Endothelial cell of umbilical vein (primary cell): Measurements from ENCODE around the gene SYNGR1. TPM values are rescaled to one million over a fixed set of nuclear protein-coding genes. Genes with fewer than 3 reads are reported as not detected.

ENCODE experiments used
- BruUV-seq: library from RNA; stranded (reverse); fragments of 400-500 nt; replicated peaks from 2 replicates; lab custom pipeline; 2021; lab: Mats Ljungman, UMichigan
- CTCF ChIA-PET: fragments of 300-600, 350-600 bp; sonication (Branson Sonifier 250); formaldehyde crosslinking; loops from one replicate; lab custom pipeline; 2021; ENCODE audit warnings: antibody characterized with exemption, inconsistent platforms; lab: Charles Lee
- POLR2A ChIA-PET: fragments of 300-600, 350-600 bp; sonication (Branson Sonifier 250); formaldehyde crosslinking; loops from one replicate; lab custom pipeline; 2021; ENCODE audit warnings: antibody characterized with exemption, inconsistent platforms; lab: Charles Lee
- DNase-seq: peaks from one replicate; pipeline ENCODE4 v3.0.0-alpha.2; 2011; ENCODE audit warnings: low read depth, low spot score
- FAIRE-seq: peaks from 2 replicates; lab custom pipeline; 2011; peaks lifted over from hg19 to GRCh38; lab: Jason Lieb, UNC
- H2AFZ ChIP-seq: 2 replicates; pipeline ENCODE4 v1.6.0; 2012; ENCODE audit warnings: low read depth, low read length, control low read depth, inconsistent platforms
- H3K27ac ChIP-seq: 2 replicates; pipeline ENCODE4 v1.5.1; 2011; ENCODE audit warnings: low read depth, mild to moderate bottlenecking, control low read depth, low read length, moderate library complexity; ENCODE audit not compliant: insufficient read depth
- H3K27me3 ChIP-seq, 2 experiments: 2 replicates each; pipeline versions ENCODE4 v1.6.0 to v1.6.1; 2011; ENCODE audit warnings: low read length in 2 of 2, mixed read lengths in 1 of 2; ENCODE audit not compliant: control insufficient read depth in 2 of 2, insufficient read depth in 2 of 2
- H3K36me3 ChIP-seq, 2 experiments: 2 replicates in 1 of 2; 3 replicates in 1 of 2; pipeline ENCODE4 v1.5.1; 2011; ENCODE audit warnings: low read length in 2 of 2, mild to moderate bottlenecking in 1 of 2, moderate library complexity in 1 of 2; ENCODE audit not compliant: control insufficient read depth in 2 of 2, insufficient read depth in 2 of 2; ENCODE audit errors: extremely low read depth in 1 of 2
- H3K4me1 ChIP-seq: 3 replicates; pipeline ENCODE4 v1.5.1; 2011; ENCODE audit warnings: mild to moderate bottlenecking, low read length; ENCODE audit not compliant: control insufficient read depth, insufficient read depth; ENCODE audit errors: extremely low read depth
- H3K4me2 ChIP-seq: 2 replicates; pipeline ENCODE4 v1.6.1; 2011; ENCODE audit warnings: low read length, control low read depth, mixed read lengths; ENCODE audit not compliant: insufficient read depth
- H3K4me3 ChIP-seq, 3 experiments: fragments of 200-600 bp in 1 of 3; sonication (generic), shearing (Covaris generic) in 1 of 3; replicated peaks in 1 of 3; 2 replicates each; pipeline ENCODE4 v1.5.1; 2011 to 2016; ENCODE audit warnings: control low read depth in 3 of 3, low read length in 3 of 3, mild to moderate bottlenecking in 2 of 3, inconsistent platforms in 1 of 3, low read depth in 1 of 3, moderate library complexity in 1 of 3; ENCODE audit not compliant: insufficient read depth in 1 of 3
- H3K79me2 ChIP-seq: 2 replicates; pipeline ENCODE4 v1.6.0; 2012; ENCODE audit warnings: low read length, inconsistent platforms; ENCODE audit not compliant: control insufficient read depth, insufficient read depth
- H3K9ac ChIP-seq: replicated peaks from 2 replicates; pipeline ENCODE3; 2011; ENCODE audit warnings: low read length, control low read depth; ENCODE audit not compliant: insufficient read depth; ENCODE audit errors: extremely low read depth
- H3K9me1 ChIP-seq: replicated peaks from 3 replicates; pipeline ENCODE4 v1.6.0; 2011; ENCODE audit warnings: mild to moderate bottlenecking, low read length; ENCODE audit not compliant: control insufficient read depth, insufficient read depth; ENCODE audit errors: extremely low read depth
- H3K9me3 ChIP-seq: replicated peaks from 2 replicates; pipeline ENCODE4 v1.5.1; 2012; ENCODE audit warnings: low read length, inconsistent platforms; ENCODE audit not compliant: control insufficient read depth, insufficient read depth
- H4K20me1 ChIP-seq: replicated peaks from 2 replicates; pipeline ENCODE3; 2011; ENCODE audit warnings: mild to moderate bottlenecking, low read length; ENCODE audit not compliant: control insufficient read depth, insufficient read depth; ENCODE audit errors: extremely low read depth
- EZH2 ChIP-seq: IDR thresholded peaks from 2 replicates; pipeline ENCODE4 v1.6.1; 2012; ENCODE audit warnings: borderline replicate concordance, low read depth, mild to moderate bottlenecking, moderate library complexity, low read length, inconsistent platforms; ENCODE audit not compliant: severe bottlenecking
- FOS ChIP-seq: IDR thresholded peaks from 2 replicates; pipeline ENCODE4 v1.6.1; 2011; ENCODE audit warnings: mild to moderate bottlenecking, low read length, moderate library complexity, borderline replicate concordance; ENCODE audit not compliant: insufficient read depth
- GATA2 ChIP-seq: IDR thresholded peaks from 2 replicates; pipeline ENCODE4 v1.7.0; 2011; ENCODE audit warnings: low read depth, mild to moderate bottlenecking, moderate library complexity, mixed read lengths, low read length; ENCODE audit not compliant: insufficient read length, insufficient read depth
- JUN ChIP-seq: IDR thresholded peaks from 2 replicates; pipeline ENCODE4 v1.6.1; 2011; ENCODE audit warnings: borderline replicate concordance, low read depth; ENCODE audit not compliant: insufficient read length, insufficient read depth
- MYC ChIP-seq: IDR thresholded peaks from one replicate; pipeline ENCODE4 v1.6.1; 2011; ENCODE audit warnings: mild to moderate bottlenecking, low read depth, low read length
- POLR2A ChIP-seq: IDR thresholded peaks from 2 replicates; pipeline ENCODE4 v1.6.1; 2012; ENCODE audit warnings: low read depth, mild to moderate bottlenecking, control low read depth, low read length
- POLR2AphosphoS5 ChIP-seq: IDR thresholded peaks from 2 replicates; pipeline ENCODE4 v1.6.1; 2012; ENCODE audit warnings: low read depth, mild to moderate bottlenecking, control low read depth, low read length, moderate library complexity; ENCODE audit not compliant: insufficient read depth
- dilution Hi-C: fragments of 300-500 bp; cut with MboI; formaldehyde crosslinking; loops from one replicate; pipeline ENCODE4 v1.15.0; 2019; ENCODE audit warnings: low sequenced_read_pairs; ENCODE audit not compliant: extremely low pct_ligation_motif_present
- intact Hi-C: fragments of 100-400 bp; cut with micrococcal nuclease; formaldehyde crosslinking; loops from one replicate; pipeline ENCODE4 v1.10.0; 2022
- polyA plus RNA-seq, 4 experiments: library from polyadenylated mRNA; depleted of rRNA in 3 of 4; stranded (reverse) in 3 of 4; unstranded in 1 of 4; fragments of >200 nt; gene quantifications; 2 replicates each; pipeline versions ENCODE4 v1.2.1 to v1.2.3, GENCODE V29; 2011 to 2012; ENCODE audit warnings: missing spikeins in 1 of 4
- total RNA-seq: library from RNA; stranded (reverse); gene quantifications from 2 replicates; pipeline ENCODE4 v1.2.3, GENCODE V29; 2021
- TF ChIP-seq, protein P1 (sequence below), 2 donors: IDR thresholded peaks; 1 replicate in 1 of 2; 2 replicates in 1 of 2; pipeline ENCODE4 v1.5.1; 2011; ENCODE audit warnings: low read length in 2 of 2, mild to moderate bottlenecking in 2 of 2, moderate library complexity in 2 of 2, control low read depth in 1 of 2, inconsistent platforms in 1 of 2, low read depth in 1 of 2; ENCODE audit not compliant: insufficient read depth in 1 of 2; ENCODE audit errors: extremely low read depth in 1 of 2
- TF ChIP-seq, protein P2 (sequence below): IDR thresholded peaks from 2 replicates; pipeline ENCODE4 v1.6.1; 2011; ENCODE audit not compliant: insufficient read depth, insufficient read length

SYNGR1 gene
- total and polyA plus RNA-seq, 2 donors (not counting 3 experiments of a cell fraction or from before 2014, with no cell fraction given), result 3.8 to 10.2 TPM

DNA sequence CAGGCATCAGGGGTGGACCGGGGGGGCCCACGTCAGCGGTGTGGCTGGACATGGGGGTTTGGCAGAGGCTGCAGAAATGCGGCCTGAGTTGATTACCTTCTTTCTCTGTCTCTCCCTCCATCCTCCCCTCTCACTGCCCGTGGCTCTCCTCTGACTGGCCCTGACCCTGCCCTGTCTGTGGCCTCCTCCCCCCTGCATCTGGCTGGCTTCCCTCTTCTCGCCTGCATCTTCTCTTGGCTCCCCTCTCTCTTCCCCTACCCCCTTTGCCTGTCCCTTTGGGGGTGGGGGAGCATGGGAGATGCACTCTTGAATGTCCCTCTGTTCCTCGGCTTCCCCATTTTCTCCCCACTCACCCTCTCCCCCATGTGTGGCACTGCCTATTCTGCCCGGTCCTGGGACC, 25.9 kb downstream of the SYNGR1 start:
- Histone ChIP-seq H3K9me1 (no peaks in the 10 kb centered on the region), H2AFZ (no peak overlapping the region), H3K4me2 (no peak overlapping the region), H3K27ac (no peak overlapping the region), H4K20me1 (no peaks in the 10 kb centered on the region), H3K27me3 (no peaks in the 10 kb centered on the region), H3K9ac (no peak overlapping the region), H3K79me2 (no peaks in the 10 kb centered on the region), H3K4me1 (no peaks in the 10 kb centered on the region), H3K4me3 (no peak overlapping the region), H3K36me3 (no peaks in the 10 kb centered on the region), H3K9me3 (no peaks in the 10 kb centered on the region)
- FAIRE-seq (no peak), DNase-seq (no peak)
- no TSS peak for BruUV-seq
- POLR2A ChIA-PET, result no interaction called here
- TF ChIP-seq, protein P1, sequence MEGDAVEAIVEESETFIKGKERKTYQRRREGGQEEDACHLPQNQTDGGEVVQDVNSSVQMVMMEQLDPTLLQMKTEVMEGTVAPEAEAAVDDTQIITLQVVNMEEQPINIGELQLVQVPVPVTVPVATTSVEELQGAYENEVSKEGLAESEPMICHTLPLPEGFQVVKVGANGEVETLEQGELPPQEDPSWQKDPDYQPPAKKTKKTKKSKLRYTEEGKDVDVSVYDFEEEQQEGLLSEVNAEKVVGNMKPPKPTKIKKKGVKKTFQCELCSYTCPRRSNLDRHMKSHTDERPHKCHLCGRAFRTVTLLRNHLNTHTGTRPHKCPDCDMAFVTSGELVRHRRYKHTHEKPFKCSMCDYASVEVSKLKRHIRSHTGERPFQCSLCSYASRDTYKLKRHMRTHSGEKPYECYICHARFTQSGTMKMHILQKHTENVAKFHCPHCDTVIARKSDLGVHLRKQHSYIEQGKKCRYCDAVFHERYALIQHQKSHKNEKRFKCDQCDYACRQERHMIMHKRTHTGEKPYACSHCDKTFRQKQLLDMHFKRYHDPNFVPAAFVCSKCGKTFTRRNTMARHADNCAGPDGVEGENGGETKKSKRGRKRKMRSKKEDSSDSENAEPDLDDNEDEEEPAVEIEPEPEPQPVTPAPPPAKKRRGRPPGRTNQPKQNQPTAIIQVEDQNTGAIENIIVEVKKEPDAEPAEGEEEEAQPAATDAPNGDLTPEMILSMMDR (IDR thresholded peaks at IDR 0.05; ENCODE audit: extremely low read depth in 1 of 2, insufficient read depth in 1 of 2, low read depth in 1 of 2, low read length in 2 of 2), result no peak
- TF ChIP-seq POLR2A (no peak), MYC (no peak), JUN (no peak), EZH2 (no peak), FOS (no peak), POLR2AphosphoS5 (no peak), GATA2 (no peak)
- TF ChIP-seq, protein P2, sequence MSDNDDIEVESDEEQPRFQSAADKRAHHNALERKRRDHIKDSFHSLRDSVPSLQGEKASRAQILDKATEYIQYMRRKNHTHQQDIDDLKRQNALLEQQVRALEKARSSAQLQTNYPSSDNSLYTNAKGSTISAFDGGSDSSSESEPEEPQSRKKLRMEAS, result no peak
- CTCF ChIA-PET, result no interaction called here
- intact Hi-C loops, result no loop called here
- dilution Hi-C loops, result no loop called here
